Stimulated activated CD4-positive, alpha-beta T cell treated with anti-CD3 and anti-CD28 coated beads, Interleukin-1b, Interleukin-23, amount 100 ng/mL, for 24 hours (primary cell): ENCODE data around the gene DNLZ.
"Not testable (repeated sequence)": the region's sequence is repeated elsewhere in the genome, so short reads cannot be mapped to it uniquely, and the experiment has no call there.

Experiments used
- DNase-seq, 4 experiments: peaks; one replicate each; pipeline ENCODE4 v3.0.0-alpha.2; 2020; ENCODE audit warnings: low read depth in 4 of 4, low spot score in 1 of 4

DNLZ gene

GRCh38 chr9:136319244-136319643 is 44.3 kb downstream of the DNLZ start:
- not testable (repeated sequence) for DNase-seq

GRCh38 chr9:136318776-136319241 is 44.7 kb downstream of the DNLZ start:
- no peak for DNase-seq

- no peak for DNase-seq
These were observed 45.3 kb downstream of the DNLZ start for GRCh38 chr9:136318111-136318775.

- no peak for DNase-seq
These were observed 45.8 kb downstream of the DNLZ start for GRCh38 chr9:136317695-136318094.

GRCh38 chr9:136316896-136317676 is 46.5 kb downstream of the DNLZ start:
- DNase-seq: no peak

- DNase-seq: no peak
These were observed 47.2 kb downstream of the DNLZ start for GRCh38 chr9:136316271-136316751.

- DNase-seq: no peak
These were observed 48.6 kb downstream of the DNLZ start for GRCh38 chr9:136314944-136315343.

- no peak for DNase-seq
These were observed 49.5 kb downstream of the DNLZ start for GRCh38 chr9:136314056-136314416.

- DNase-seq: no peak
These were observed 50.2 kb downstream of the DNLZ start for GRCh38 chr9:136313111-136314055.

- peak in 1 of 4 experiments; percentile 23 for DNase-seq
These were observed 51.1 kb downstream of the DNLZ start for GRCh38 chr9:136312436-136312835.

GRCh38 chr9:136312009-136312375 is 51.6 kb downstream of the DNLZ start:
- no peak for DNase-seq

- DNase-seq: no peak
These were observed 52.2 kb downstream of the DNLZ start for GRCh38 chr9:136311051-136312008.

GRCh38 chr9:136310273-136311030 is 53.1 kb downstream of the DNLZ start:
- no peak for DNase-seq

- DNase-seq: no peak
These were observed 53.7 kb downstream of the DNLZ start for GRCh38 chr9:136309806-136310220.
